ENCODE data around the gene THBS3. TPM values are rescaled to one million over a fixed set of nuclear protein-coding genes. Genes with fewer than 3 reads are reported as not detected.

THBS3 gene
- total and polyA plus RNA-seq, 9 of the 15 experiments (the other 6 are each of a cell fraction or from before 2014, with no cell fraction given): 0.59 to 8.3 (median 3.2) TPM

GRCh38 chr1:155172732-155173477 is 34.8 kb downstream of the THBS3 start, which contains the start of gene KRTCAP2 (continued):
- TF ChIP-seq FOXA1 (IDR thresholded peaks at IDR 0.05; ENCODE audit: borderline replicate concordance) (no peak), RBM17 (IDR thresholded peaks at IDR 0.05; ENCODE audit: borderline replicate concordance, low read depth, low read length) (no peak), PURB (CRISPR knock-in tag; IDR thresholded peaks at IDR 0.05; ENCODE audit: low read depth) (no peak), ASH1L (IDR thresholded peaks at IDR 0.05; ENCODE audit: borderline replicate concordance, low read depth, partially characterized antibody) (no peak), HMBOX1 (IDR thresholded peaks at IDR 0.05) (no peak), DMBX1 (CRISPR knock-in tag; IDR thresholded peaks at IDR 0.05; ENCODE audit: borderline replicate concordance) (no peak), GMEB1 (CRISPR knock-in tag; IDR thresholded peaks at IDR 0.05) (0 out of 2 replicates have a peak, but pooled peaks have one; percentile 11), CGGBP1 (CRISPR knock-in tag; IDR thresholded peaks at IDR 0.05) (no peak), NELFE (IDR thresholded peaks at IDR 0.05; ENCODE audit: insufficient read depth, insufficient read length) (no peak), ZNF174 (CRISPR knock-in tag; IDR thresholded peaks at IDR 0.05) (no peak), ZNF146 (CRISPR knock-in tag; IDR thresholded peaks at IDR 0.05; ENCODE audit: unreplicated experiment) (no peak), ATF3 (IDR thresholded peaks at IDR 0.05) (no peak; the same call in 1 of the 2 replicates), ATF3 (CRISPR knock-in tag; conservative IDR thresholded peaks at IDR 0.05) (0 out of 2 replicates have a peak, but pooled peaks have one; percentile 17), RBM22 (IDR thresholded peaks at IDR 0.05; ENCODE audit: low read depth, low read length, poor library complexity, severe bottlenecking) (no peak), PHF21A (IDR thresholded peaks at IDR 0.05; ENCODE audit: borderline replicate concordance, low read depth) (no peak), KLF16 (IDR thresholded peaks at IDR 0.05) (peak; percentile 41; the same call in 1 of the 2 replicates), XRCC4 (IDR thresholded peaks at IDR 0.05; ENCODE audit: extremely low read depth, insufficient read depth, insufficient read length) (no peak), ZNF639 (CRISPR knock-in tag; conservative IDR thresholded peaks at IDR 0.05 in 1 of 2, IDR thresholded peaks at IDR 0.05 in 1 of 2) (peak in 1 of 2 experiments; percentile 76; a peak in 1 of 4 replicates)
- TF ChIP-seq, protein P1, sequence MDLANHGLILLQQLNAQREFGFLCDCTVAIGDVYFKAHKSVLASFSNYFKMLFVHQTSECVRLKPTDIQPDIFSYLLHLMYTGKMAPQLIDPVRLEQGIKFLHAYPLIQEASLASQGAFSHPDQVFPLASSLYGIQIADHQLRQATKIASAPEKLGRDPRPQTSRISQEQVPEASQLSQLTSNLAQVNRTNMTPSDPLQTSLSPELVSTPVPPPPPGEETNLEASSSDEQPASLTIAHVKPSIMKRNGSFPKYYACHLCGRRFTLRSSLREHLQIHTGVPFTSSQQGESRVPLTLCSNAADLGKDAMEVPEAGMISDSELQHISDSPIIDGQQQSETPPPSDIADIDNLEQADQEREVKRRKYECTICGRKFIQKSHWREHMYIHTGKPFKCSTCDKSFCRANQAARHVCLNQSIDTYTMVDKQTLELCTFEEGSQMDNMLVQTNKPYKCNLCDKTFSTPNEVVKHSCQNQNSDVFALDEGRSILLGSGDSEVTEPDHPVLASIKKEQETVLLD (IDR thresholded peaks at IDR 0.05): peak; percentile 97
- TF ChIP-seq, protein P2, sequence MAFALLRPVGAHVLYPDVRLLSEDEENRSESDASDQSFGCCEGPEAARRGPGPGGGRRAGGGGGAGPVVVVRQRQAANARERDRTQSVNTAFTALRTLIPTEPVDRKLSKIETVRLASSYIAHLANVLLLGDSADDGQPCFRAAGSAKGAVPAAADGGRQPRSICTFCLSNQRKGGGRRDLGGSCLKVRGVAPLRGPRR (CRISPR knock-in tag; IDR thresholded peaks at IDR 0.05): no peak
